Tibial nerve (tissue), 4 donors: ENCODE data around the gene DNAJC7. TPM values are rescaled to one million over a fixed set of nuclear protein-coding genes. Genes with fewer than 3 reads are reported as not detected.

ENCODE experiments used
- DNase-seq, 2 donors: peaks; one replicate each; pipeline ENCODE4 v3.0.0-alpha.2; 2019; ENCODE audit warnings: low spot score in 2 of 2
- H3K27ac ChIP-seq, 4 donors: fragments of 200-600 bp; sonication (generic) in 3 of 4; one replicate each; pipeline ENCODE4 v1.5.1; 2017 to 2019; ENCODE audit warnings: mild to moderate bottlenecking in 1 of 4
- H3K27me3 ChIP-seq, 2 donors: fragments of 200-600 bp; sonication (generic) in 1 of 2; one replicate each; pipeline versions ENCODE4 v1.5.1 to v1.6.0; 2017 to 2019
- H3K36me3 ChIP-seq, 3 donors: fragments of 200-600 bp; sonication (generic); one replicate each; pipeline ENCODE4 v1.5.1; 2018 to 2019
- H3K4me1 ChIP-seq, 4 donors: fragments of 200-600 bp; sonication (generic) in 3 of 4; one replicate each; pipeline ENCODE4 v1.5.1; 2017 to 2019
- H3K4me3 ChIP-seq, 4 donors: fragments of 200-600 bp; sonication (generic) in 3 of 4; one replicate each; pipeline ENCODE4 v1.5.1; 2017 to 2019; ENCODE audit warnings: mild to moderate bottlenecking in 1 of 4, moderate library complexity in 1 of 4
- H3K9me3 ChIP-seq, 4 donors: fragments of 200-600 bp; sonication (generic) in 3 of 4; one replicate each; pipeline ENCODE4 v1.5.1; 2017 to 2019
- CTCF ChIP-seq, 5 experiments: fragments of 200-600 bp in 3 of 5; fragments of 450-650 bp in 2 of 5; sonication (generic) in 3 of 5; IDR thresholded peaks; one replicate each; pipeline ENCODE4 v1.5.1; 2016 to 2019; ENCODE audit warnings: antibody characterized with exemption in 5 of 5, mild to moderate bottlenecking in 3 of 5, moderate library complexity in 2 of 5
- EP300 ChIP-seq, 2 donors: sonication (generic); formaldehyde crosslinking; IDR thresholded peaks; one replicate each; pipeline ENCODE4 v1.6.1; 2017; ENCODE audit warnings: antibody characterized with exemption in 2 of 2, mild to moderate bottlenecking in 1 of 2
- POLR2A ChIP-seq, 2 donors: fragments of 450-650 bp; IDR thresholded peaks; one replicate each; pipeline ENCODE4 v1.6.1; 2017; ENCODE audit warnings: antibody characterized with exemption in 2 of 2, mild to moderate bottlenecking in 2 of 2, moderate library complexity in 2 of 2
- WGBS, 2 donors: methylation state at CpG; one replicate each; pipeline ENCODE4 v1.1.5; 2018; 5-methylcytosine and 5-hydroxymethylcytosine counted together
- total RNA-seq, 4 donors: library from RNA; depleted of rRNA; stranded (reverse); fragments of >200 nt; gene quantifications; one replicate each; pipeline ENCODE4 v1.1.0, GENCODE V29; 2016

DNAJC7 gene
- total RNA-seq, 4 donors from 2014 or later, result 56.6 to 90.2 (median 71.8) TPM

GRCh38 chr17:41962111-41962510 is 55.1 kb downstream of the DNAJC7 start:
- H3K27me3 ChIP-seq, result no peaks in the 10 kb centered on the region
- no peak overlapping the region for H3K4me3 ChIP-seq
- 72 to 83% methylated on average over 5 of the region's 5 CpGs for WGBS, 2 donors
- no peaks in the 10 kb centered on the region for H3K9me3 ChIP-seq
- H3K36me3 ChIP-seq, result no peaks in the 10 kb centered on the region
- no peak overlapping the region for H3K27ac ChIP-seq
- TF ChIP-seq EP300 (IDR thresholded peaks at IDR 0.05) (no peak), CTCF (IDR thresholded peaks at IDR 0.05) (no peak), POLR2A (IDR thresholded peaks at IDR 0.05) (no peak)
- DNase-seq, result no peak
- peaks cover 0 to 45% (median 14%) of the 10 kb centered on the region in 4 donors for H3K4me1 ChIP-seq

- Histone ChIP-seq H3K27ac (peak overlapping the region in 3 of 4 donors; percentile 23 to 63 (median 34)), H3K9me3 (no peaks in the 10 kb centered on the region), H3K4me3 (no peak overlapping the region), H3K4me1 (peaks cover 0 to 30% (median 5%) of the 10 kb centered on the region in 4 donors), H3K36me3 (peaks cover 0 to 11% (median 0%) of the 10 kb centered on the region in 3 donors), H3K27me3 (no peaks in the 10 kb centered on the region)
- DNase-seq, result no peak
- TF ChIP-seq EP300 (IDR thresholded peaks at IDR 0.05) (no peak), CTCF (IDR thresholded peaks at IDR 0.05) (peak in 3 of 5 experiments; percentile 20 to 50 (median 26))
- WGBS, 2 donors, result 22 to 42% methylated on average over 11 to 16 of the region's 17 CpGs
Observed at GRCh38 chr17:41959336-41960095, 57.7 kb downstream of the DNAJC7 start.

GRCh38 chr17:41959030-41959335 is 58.3 kb downstream of the DNAJC7 start:
- H3K27me3 ChIP-seq, result no peaks in the 10 kb centered on the region
- DNase-seq, result no peak
- TF ChIP-seq CTCF (IDR thresholded peaks at IDR 0.05) (no peak), EP300 (IDR thresholded peaks at IDR 0.05) (no peak), POLR2A (IDR thresholded peaks at IDR 0.05) (no peak)
- peaks cover 0 to 16% (median 0%) of the 10 kb centered on the region in 3 donors for H3K36me3 ChIP-seq
- H3K4me3 ChIP-seq, result no peak overlapping the region
- no peaks in the 10 kb centered on the region for H3K9me3 ChIP-seq
- peak overlapping the region in 1 of 4 donors; percentile 63 for H3K27ac ChIP-seq
- peaks cover 0 to 26% (median 5%) of the 10 kb centered on the region in 4 donors for H3K4me1 ChIP-seq
- 51 to 61% methylated on average over 2 of the region's 2 CpGs for WGBS, 2 donors

GRCh38 chr17:41957869-41958439 is 59.3 kb downstream of the DNAJC7 start:
- no peak overlapping the region for H3K4me3 ChIP-seq
- H3K9me3 ChIP-seq, result no peaks in the 10 kb centered on the region
- peaks cover 0 to 26% (median 0%) of the 10 kb centered on the region in 3 donors for H3K36me3 ChIP-seq
- H3K27ac ChIP-seq, result no peak overlapping the region
- H3K27me3 ChIP-seq, result no peaks in the 10 kb centered on the region
- no peak for TF ChIP-seq CTCF (IDR thresholded peaks at IDR 0.05)
- TF ChIP-seq EP300 (IDR thresholded peaks at IDR 0.05), result no peak
- no peak for TF ChIP-seq POLR2A (IDR thresholded peaks at IDR 0.05)
- 82 to 89% methylated on average over 5 to 6 of the region's 6 CpGs for WGBS, 2 donors
- DNase-seq, result no peak
- H3K4me1 ChIP-seq, result peaks cover 0 to 22% (median 4%) of the 10 kb centered on the region in 4 donors
